SK-N-SH (cell line): ENCODE measurements around the gene NEK10.
"Not testable (repeated sequence)": the region's sequence is repeated elsewhere in the genome, so short reads cannot be mapped to it uniquely, and the experiment has no call there.

Experiments used
- FOXJ3 ChIP-seq: sonication (generic); formaldehyde crosslinking; IDR thresholded peaks from 2 replicates; pipeline ENCODE4 v1.5.1; 2020; ENCODE audit warnings: mild to moderate bottlenecking, missing genetic modification reagents
- JUND ChIP-seq: IDR thresholded peaks from 2 replicates; pipeline ENCODE4 v1.4.0; 2012
- NRF1 ChIP-seq: IDR thresholded peaks from 2 replicates; pipeline ENCODE4 v1.6.1; 2012; ENCODE audit warnings: low read depth, mild to moderate bottlenecking, low read length
- POLR2AphosphoS5 ChIP-seq: IDR thresholded peaks from 2 replicates; pipeline ENCODE4 v1.6.1; 2012; ENCODE audit warnings: low read depth, low read length
- RCOR1 ChIP-seq: fragments of 150-350 bp; IDR thresholded peaks from 2 replicates; pipeline ENCODE4 v1.6.1; 2017; ENCODE audit warnings: antibody characterized with exemption, low read length

GRCh38 chr3:27328982-27329762, 40.0 kb downstream of the NEK10 start:
- not testable (repeated sequence) for TF ChIP-seq FOXJ3 (CRISPR knock-in tag); NRF1; JUND; POLR2AphosphoS5; RCOR1
